Effector memory CD4-positive, alpha-beta T cell (primary cell): ENCODE data around the gene TM9SF3.

ENCODE experiments used
- DNase-seq, 3 donors: peaks; one replicate each; pipeline ENCODE4 v3.0.0-alpha.2; 2020
- H3K27ac ChIP-seq: 2 replicates; pipeline ENCODE4 v1.7.0; 2013; ENCODE audit warnings: mild to moderate bottlenecking, low read length, moderate library complexity; ENCODE audit not compliant: insufficient read depth, poor library complexity, severe bottlenecking
- H3K27me3 ChIP-seq: replicated peaks from 2 replicates; pipeline ENCODE4 v1.7.0; 2013; ENCODE audit warnings: mild to moderate bottlenecking, low read length; ENCODE audit not compliant: insufficient read depth, control insufficient read depth, poor library complexity, severe bottlenecking
- H3K36me3 ChIP-seq: 2 replicates; pipeline ENCODE4 v1.7.0; 2013; ENCODE audit warnings: mild to moderate bottlenecking, low read length, moderate library complexity; ENCODE audit not compliant: control insufficient read depth, insufficient read depth
- H3K4me1 ChIP-seq: 2 replicates; pipeline ENCODE4 v1.7.0; 2013; ENCODE audit warnings: low read length, mild to moderate bottlenecking; ENCODE audit not compliant: control insufficient read depth, insufficient read depth, poor library complexity, severe bottlenecking
- H3K4me3 ChIP-seq: 2 replicates; pipeline ENCODE4 v1.7.0; 2013; ENCODE audit warnings: low read length, low read depth, mild to moderate bottlenecking; ENCODE audit not compliant: insufficient read depth, poor library complexity, severe bottlenecking
- H3K9me3 ChIP-seq: 2 replicates; pipeline ENCODE4 v1.7.0; 2013; ENCODE audit warnings: mild to moderate bottlenecking, low read length, moderate library complexity; ENCODE audit not compliant: control insufficient read depth

The TM9SF3 gene

DNA sequence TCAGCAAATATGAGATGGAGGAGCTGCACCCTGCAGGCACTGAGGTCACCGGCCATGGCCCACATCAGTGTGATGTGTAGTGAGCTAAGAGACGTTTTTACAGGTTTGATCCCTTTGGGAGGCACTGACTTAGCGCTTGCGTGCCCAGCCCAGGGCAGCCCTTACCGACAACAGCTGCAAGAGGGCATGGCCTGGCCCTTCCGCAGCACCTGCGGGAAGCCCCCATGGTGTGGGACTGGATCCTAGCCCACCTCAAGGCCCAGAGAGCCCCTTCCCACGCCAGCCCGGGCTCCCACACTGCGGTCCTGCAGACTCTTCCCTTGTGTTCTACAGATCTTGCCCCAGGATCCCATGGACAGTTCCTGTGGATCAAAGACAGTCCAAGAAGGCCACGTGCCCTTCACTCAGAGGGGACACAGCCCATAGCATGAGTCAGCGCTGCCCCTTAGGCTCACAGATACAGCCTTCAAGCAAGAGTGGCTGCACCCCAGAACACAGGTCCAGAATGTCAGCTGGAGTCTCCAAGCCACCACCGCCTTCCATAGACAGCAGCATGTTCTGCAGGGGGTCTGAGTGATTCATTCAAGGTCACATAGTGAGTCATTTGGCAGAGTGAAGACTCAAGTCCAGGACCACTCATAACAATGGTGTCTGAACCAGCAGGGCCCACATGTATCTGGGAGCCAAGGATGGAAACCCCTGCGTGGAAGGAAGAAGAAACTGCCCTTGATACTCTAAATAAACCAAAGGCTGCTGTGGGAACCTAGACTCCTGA, 98.5 kb downstream of the TM9SF3 start:
- no peaks in the 10 kb centered on the region for H3K36me3 ChIP-seq
- H3K4me1 ChIP-seq: no peaks in the 10 kb centered on the region
- DNase-seq: no peak
- no peak overlapping the region for H3K4me3 ChIP-seq
- no peaks in the 10 kb centered on the region for H3K27me3 ChIP-seq
- H3K9me3 ChIP-seq: no peaks in the 10 kb centered on the region
- H3K27ac ChIP-seq: no peak overlapping the region

DNA sequence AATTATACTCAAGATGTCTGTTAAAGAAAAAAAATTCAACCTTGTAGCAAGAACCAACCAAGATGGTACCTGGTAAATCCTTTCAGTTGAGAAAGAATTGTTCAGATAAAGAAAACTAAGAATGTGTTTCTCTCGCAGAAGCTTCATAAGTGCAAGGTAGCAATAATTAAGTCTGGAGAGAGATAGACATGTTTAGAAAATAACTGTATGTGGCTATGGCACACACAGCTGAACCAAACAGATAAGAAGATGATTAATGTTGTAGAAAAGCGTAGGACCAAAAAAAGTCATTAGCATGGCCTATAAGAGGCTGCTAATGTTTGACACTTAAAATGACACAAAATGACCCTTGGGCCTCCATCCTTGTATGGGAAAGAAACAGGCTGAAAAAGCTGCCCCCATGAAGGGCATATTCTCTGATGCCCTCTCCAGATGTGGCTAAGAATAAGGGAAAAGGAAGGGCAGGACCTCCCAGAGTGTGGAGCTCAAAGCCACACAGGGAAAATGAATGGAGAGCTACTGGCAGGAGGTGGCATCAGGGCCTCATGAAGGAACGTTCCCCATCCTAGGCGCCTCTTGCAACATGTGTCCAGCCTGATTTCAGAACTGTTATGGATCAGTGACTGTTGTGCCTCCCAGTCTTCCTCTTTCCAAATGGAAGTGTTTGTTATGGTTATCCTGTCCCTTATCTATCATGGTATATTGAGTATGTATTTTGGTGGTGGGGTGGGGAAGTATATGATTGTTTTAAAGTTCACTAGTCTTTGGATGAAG, 103.8 kb downstream of the TM9SF3 start:
- no peaks in the 10 kb centered on the region for H3K36me3 ChIP-seq
- no peaks in the 10 kb centered on the region for H3K27me3 ChIP-seq
- H3K4me1 ChIP-seq: no peaks in the 10 kb centered on the region
- no peak overlapping the region for H3K27ac ChIP-seq
- DNase-seq: no peak
- no peak overlapping the region for H3K4me3 ChIP-seq
- H3K9me3 ChIP-seq: no peaks in the 10 kb centered on the region

DNA sequence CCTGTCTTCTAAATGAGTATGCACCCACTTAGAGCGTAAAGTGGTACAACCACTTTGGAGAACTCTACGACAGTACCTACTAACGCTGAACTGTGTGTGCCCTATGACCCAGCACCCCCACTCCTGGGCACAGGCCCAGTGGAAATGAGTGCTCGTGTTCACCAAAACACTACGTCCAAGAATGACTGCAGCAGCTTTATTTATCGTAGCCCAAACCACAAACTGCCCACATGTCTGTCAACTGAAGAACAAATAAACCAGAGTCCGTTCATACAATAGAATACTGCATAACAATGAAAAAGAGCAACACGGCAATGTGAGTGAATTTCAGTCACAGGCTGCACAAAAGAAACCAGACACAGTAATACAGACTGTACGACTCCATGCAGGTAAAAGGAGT, 108.5 kb downstream of the TM9SF3 start:
- Histone ChIP-seq H3K27ac (no peak overlapping the region), H3K27me3 (no peaks in the 10 kb centered on the region), H3K36me3 (no peaks in the 10 kb centered on the region), H3K4me1 (no peaks in the 10 kb centered on the region), H3K4me3 (no peak overlapping the region), H3K9me3 (no peaks in the 10 kb centered on the region)
- DNase-seq: no peak

DNA sequence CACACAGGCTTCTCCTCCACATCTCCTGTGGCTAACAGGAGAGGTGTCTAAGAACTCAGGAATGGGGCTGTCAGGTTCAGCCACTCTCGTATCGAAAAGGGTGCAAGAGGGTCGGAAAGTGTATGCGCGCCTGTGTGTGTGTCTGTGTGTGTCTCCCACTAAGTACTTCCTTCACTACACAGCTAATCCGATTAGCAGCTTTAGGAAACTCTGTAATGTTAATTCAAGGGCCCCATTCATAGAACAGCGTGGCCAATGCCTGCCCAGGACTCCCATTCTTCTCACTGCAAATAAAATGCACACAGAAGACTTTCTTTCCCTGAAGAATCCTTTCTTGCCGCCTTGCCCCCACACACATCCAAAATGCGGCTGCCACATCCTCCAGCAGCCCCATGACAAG, 112.9 kb downstream of the TM9SF3 start:
- Histone ChIP-seq H3K27ac (no peak overlapping the region), H3K4me1 (no peaks in the 10 kb centered on the region), H3K9me3 (no peaks in the 10 kb centered on the region), H3K36me3 (no peaks in the 10 kb centered on the region), H3K4me3 (no peak overlapping the region), H3K27me3 (no peaks in the 10 kb centered on the region)
- no peak for DNase-seq

DNA sequence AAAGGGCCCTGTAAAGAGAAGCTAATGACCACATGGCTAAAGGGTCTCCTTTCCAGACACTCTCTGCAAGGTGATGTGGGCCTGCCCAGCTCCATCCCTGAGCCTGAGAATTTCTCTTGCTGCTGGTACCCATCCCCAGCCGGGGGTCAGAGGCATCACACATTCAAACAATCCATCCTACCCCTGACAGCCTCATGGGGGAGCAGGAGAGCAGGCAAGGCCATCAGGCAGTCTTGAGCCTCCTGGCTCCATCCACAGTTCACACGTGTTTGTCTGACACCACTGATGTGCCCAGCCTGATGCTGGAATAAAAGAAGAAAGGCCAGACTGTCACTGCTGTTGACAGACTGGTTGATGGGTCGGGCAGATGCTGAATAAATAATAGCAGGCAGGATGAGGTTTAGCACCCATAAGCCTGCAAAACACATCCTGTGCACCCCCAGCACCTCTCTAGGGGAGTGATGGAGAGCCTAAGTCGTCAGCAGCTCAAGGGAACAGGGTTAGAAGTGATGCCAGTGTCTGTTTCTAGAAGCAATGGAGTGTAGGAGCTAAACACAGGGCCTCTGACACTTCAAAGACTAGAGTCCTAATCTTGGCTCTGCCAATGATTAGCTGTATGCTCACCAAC, 116.6 kb downstream of the TM9SF3 start:
- DNase-seq: no peak
- H3K27ac ChIP-seq: no peak overlapping the region
- no peaks in the 10 kb centered on the region for H3K4me1 ChIP-seq
- H3K27me3 ChIP-seq: no peaks in the 10 kb centered on the region
- H3K36me3 ChIP-seq: no peaks in the 10 kb centered on the region
- no peak overlapping the region for H3K4me3 ChIP-seq
- H3K9me3 ChIP-seq: no peaks in the 10 kb centered on the region

DNA sequence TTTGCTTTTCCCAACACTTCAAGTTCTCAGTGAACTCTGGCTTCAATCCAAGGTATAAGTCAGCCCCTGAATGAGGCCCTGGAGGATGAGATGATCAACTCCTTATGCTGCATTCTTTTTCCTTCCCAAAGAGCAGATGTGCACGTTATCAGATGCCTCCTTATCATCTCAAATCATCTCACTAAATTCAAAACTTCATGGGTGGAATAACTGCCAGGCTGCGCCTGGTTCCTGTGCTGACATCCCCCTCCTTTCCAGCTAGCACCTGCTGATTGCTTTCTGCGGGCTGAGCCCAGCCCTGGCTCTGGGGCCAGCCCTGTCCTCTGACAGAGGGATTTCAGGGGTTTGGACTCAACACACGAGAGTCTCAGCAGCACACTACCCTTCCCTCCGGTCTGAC, 118.0 kb downstream of the TM9SF3 start:
- H3K9me3 ChIP-seq: no peaks in the 10 kb centered on the region
- H3K27ac ChIP-seq: no peak overlapping the region
- no peak overlapping the region for H3K4me3 ChIP-seq
- H3K27me3 ChIP-seq: no peaks in the 10 kb centered on the region
- no peaks in the 10 kb centered on the region for H3K36me3 ChIP-seq
- H3K4me1 ChIP-seq: no peaks in the 10 kb centered on the region
- DNase-seq: no peak
